Upper lobe of left lung (tissue), 4 donors: Measurements from ENCODE around the gene GNG7.

Experiments used
- EP300 ChIP-seq, 4 donors: sonication (generic); formaldehyde crosslinking; IDR thresholded peaks; one replicate each; pipeline ENCODE4 v1.5.1; 2017; ENCODE audit warnings: antibody characterized with exemption in 4 of 4, control low read depth in 2 of 4
- POLR2A ChIP-seq, 4 donors: fragments of 450-650 bp; IDR thresholded peaks; one replicate each; pipeline ENCODE4 v1.5.1; 2016 to 2017; ENCODE audit warnings: antibody characterized with exemption in 4 of 4, mild to moderate bottlenecking in 2 of 4
- POLR2AphosphoS5 ChIP-seq, 2 donors: sonication (generic); formaldehyde crosslinking; IDR thresholded peaks; one replicate each; pipeline ENCODE4 v1.5.1; 2017; ENCODE audit warnings: antibody characterized with exemption in 2 of 2
- TF ChIP-seq, protein P1 (sequence below), 6 experiments: fragments of 450-650 bp in 4 of 6; fragments of 200-600 bp in 2 of 6; sonication (generic) in 2 of 6; IDR thresholded peaks; one replicate each; pipeline ENCODE4 v1.5.1; 2016 to 2019; ENCODE audit warnings: antibody characterized with exemption in 6 of 6

DNA sequence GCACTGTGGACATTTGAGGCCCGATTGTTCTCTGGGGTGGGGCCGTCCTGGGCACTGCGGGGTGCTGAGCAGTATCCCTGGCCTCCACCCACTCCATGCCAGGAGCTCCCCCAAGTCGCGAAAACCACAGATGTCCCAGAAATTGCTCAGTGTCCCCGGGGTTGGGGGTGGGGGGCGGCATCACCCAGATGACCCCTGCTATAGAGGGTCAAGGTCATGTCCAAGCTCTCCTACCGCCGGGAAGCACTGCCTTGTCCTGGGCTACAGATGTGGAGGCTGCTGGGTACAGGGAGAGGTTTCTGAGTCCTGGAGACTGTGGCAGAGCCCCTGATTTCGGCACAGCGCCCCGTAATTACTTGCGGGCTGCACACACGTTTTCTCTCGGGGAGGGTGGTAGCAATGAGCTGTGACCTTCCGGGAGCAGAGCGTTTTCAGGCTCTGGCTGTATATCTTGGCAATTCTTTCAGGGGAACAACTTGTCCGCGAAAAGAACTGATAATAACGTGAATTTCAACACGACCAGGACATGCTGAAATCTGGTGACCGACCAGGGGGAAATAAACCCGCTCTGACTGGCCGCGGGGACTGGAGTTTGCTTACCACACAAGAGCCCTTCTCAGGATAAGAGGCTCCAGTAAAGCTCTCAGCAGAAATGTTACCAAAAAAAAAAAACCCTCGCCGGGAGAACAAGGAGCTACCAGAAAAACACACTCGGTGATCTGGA is 68.1 kb downstream of the GNG7 start:
- TF ChIP-seq, protein P1, sequence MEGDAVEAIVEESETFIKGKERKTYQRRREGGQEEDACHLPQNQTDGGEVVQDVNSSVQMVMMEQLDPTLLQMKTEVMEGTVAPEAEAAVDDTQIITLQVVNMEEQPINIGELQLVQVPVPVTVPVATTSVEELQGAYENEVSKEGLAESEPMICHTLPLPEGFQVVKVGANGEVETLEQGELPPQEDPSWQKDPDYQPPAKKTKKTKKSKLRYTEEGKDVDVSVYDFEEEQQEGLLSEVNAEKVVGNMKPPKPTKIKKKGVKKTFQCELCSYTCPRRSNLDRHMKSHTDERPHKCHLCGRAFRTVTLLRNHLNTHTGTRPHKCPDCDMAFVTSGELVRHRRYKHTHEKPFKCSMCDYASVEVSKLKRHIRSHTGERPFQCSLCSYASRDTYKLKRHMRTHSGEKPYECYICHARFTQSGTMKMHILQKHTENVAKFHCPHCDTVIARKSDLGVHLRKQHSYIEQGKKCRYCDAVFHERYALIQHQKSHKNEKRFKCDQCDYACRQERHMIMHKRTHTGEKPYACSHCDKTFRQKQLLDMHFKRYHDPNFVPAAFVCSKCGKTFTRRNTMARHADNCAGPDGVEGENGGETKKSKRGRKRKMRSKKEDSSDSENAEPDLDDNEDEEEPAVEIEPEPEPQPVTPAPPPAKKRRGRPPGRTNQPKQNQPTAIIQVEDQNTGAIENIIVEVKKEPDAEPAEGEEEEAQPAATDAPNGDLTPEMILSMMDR (IDR thresholded peaks at IDR 0.05), result no peak
- TF ChIP-seq POLR2AphosphoS5 (IDR thresholded peaks at IDR 0.05) (peak; percentile 65 to 75), POLR2A (IDR thresholded peaks at IDR 0.05) (peak in 2 of 4 donors; percentile 61 to 87), EP300 (IDR thresholded peaks at IDR 0.05) (peak; percentile 18 to 92 (median 51))
